ENCODE data around the gene CHAC1. TPM values are rescaled to one million over a fixed set of nuclear protein-coding genes. Genes with fewer than 3 reads are reported as not detected.

CHAC1 gene
- total RNA-seq, 2 experiments from 2014 or later, result 0.42 to 0.47 TPM

DNA sequence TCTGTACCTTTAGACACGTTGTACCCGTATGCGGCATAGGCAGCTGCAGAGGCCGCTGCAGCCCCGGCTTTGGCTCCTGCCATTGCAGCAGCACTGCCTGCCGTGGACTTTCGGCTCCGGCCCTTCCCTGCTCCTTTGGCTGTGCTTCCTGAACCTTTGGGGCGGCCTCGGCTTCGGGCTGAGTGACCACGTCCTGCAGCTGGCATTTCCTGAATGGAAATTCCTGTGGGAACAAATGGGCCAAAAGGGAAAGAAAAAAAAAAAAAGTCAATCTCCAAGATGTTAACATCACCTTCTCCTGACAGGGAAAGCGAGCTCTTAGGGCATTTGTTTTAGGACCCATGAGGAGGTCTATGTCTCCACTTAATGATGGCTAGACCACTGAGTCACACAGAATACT, 29.6 kb downstream of the CHAC1 start:
- H3K27ac Mint-ChIP-seq, result no peak overlapping the region
- H3K4me3 Mint-ChIP-seq, result no peak overlapping the region
- Histone ChIP-seq H3K36me3 (ENCODE audit: insufficient read depth, low read length) (peaks cover 97% of the 10 kb centered on the region), H3K4me1 (ENCODE audit: insufficient read depth, low read length) (no peaks in the 10 kb centered on the region), H3K4me3 (ENCODE audit: low read length) (no peak overlapping the region), H3K27ac (ENCODE audit: low read depth in 1 of 2, low read length in 2 of 2) (no peak overlapping the region), H3K9me3 (ENCODE audit: control insufficient read depth in 1 of 2, insufficient read depth in 1 of 2, low read length in 2 of 2) (no peaks in the 10 kb centered on the region), H3K27me3 (ENCODE audit: control insufficient read depth in 1 of 2, insufficient read depth in 2 of 2, low read length in 2 of 2) (no peaks in the 10 kb centered on the region)
- no peaks in the 10 kb centered on the region for H3K4me1 Mint-ChIP-seq (ENCODE audit: low read depth)
- TF ChIP-seq, protein P1, sequence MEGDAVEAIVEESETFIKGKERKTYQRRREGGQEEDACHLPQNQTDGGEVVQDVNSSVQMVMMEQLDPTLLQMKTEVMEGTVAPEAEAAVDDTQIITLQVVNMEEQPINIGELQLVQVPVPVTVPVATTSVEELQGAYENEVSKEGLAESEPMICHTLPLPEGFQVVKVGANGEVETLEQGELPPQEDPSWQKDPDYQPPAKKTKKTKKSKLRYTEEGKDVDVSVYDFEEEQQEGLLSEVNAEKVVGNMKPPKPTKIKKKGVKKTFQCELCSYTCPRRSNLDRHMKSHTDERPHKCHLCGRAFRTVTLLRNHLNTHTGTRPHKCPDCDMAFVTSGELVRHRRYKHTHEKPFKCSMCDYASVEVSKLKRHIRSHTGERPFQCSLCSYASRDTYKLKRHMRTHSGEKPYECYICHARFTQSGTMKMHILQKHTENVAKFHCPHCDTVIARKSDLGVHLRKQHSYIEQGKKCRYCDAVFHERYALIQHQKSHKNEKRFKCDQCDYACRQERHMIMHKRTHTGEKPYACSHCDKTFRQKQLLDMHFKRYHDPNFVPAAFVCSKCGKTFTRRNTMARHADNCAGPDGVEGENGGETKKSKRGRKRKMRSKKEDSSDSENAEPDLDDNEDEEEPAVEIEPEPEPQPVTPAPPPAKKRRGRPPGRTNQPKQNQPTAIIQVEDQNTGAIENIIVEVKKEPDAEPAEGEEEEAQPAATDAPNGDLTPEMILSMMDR (IDR thresholded peaks at IDR 0.05), result no peak
- intact Hi-C loops (cut with DNase I, micrococcal nuclease), result no loop called here
- ATAC-seq (ENCODE audit: poor library complexity), result no peak
- H3K27me3 Mint-ChIP-seq, result no peaks in the 10 kb centered on the region
- no peak for DNase-seq
- H3K36me3 Mint-ChIP-seq (ENCODE audit: low read depth), result peaks cover 100% of the 10 kb centered on the region
- ChIA-PET POLR2A (no interaction called here), CTCF (no interaction called here)
- no peaks in the 10 kb centered on the region for H3K9me3 Mint-ChIP-seq

DNA sequence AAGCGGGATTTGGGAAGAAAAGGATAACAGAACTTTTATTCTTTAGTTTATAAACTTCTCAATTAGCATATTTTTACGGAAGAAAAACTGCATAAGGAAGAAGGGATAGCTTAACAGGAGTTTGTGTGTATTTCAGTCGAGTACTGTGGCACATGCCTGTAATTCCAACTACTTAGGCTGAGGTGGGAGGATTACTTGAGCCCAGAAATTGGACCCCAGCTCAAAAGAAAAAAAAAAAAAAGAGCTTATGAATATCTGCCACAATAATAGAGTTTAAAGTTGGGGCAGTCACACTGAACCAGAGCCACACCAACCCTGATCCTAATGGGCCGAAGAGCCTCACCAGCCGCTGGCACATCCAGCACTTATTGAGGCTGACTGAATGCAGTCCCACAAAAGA, 31.1 kb downstream of the CHAC1 start:
- CTCF ChIA-PET, result no interaction called here

DNA sequence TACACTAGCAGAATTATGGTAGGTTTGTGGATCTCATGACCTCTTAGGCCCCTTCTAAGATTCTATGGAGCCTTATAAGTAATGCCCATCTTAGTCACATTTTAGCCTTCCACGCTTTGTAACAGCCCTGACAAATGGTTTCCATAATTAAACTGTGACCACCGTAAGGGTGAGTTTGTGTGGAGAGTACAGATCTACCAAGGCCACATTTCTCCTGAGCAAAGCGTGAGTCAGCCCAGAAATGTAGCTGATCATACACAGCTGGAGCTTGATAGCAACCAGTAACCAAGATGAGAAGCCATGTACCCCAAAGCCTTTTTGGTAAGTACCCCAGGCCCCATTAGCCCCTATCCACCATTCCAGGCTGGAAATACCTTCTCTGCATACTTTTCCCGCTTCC, 31.7 kb downstream of the CHAC1 start:
- DNase-seq (no peak), ATAC-seq (ENCODE audit: poor library complexity) (no peak)
- Histone ChIP-seq H3K36me3 (ENCODE audit: insufficient read depth, low read length) (peaks cover 80% of the 10 kb centered on the region), H3K4me3 (ENCODE audit: low read length) (no peak overlapping the region), H3K27ac (ENCODE audit: low read depth in 1 of 2, low read length in 2 of 2) (no peak overlapping the region), H3K4me1 (ENCODE audit: insufficient read depth, low read length) (no peaks in the 10 kb centered on the region), H3K9me3 (ENCODE audit: control insufficient read depth in 1 of 2, insufficient read depth in 1 of 2, low read length in 2 of 2) (no peaks in the 10 kb centered on the region), H3K27me3 (ENCODE audit: control insufficient read depth in 1 of 2, insufficient read depth in 2 of 2, low read length in 2 of 2) (no peaks in the 10 kb centered on the region)
- ChIA-PET POLR2A (no interaction called here), CTCF (no interaction called here)
- Mint-ChIP-seq H3K4me3 (no peak overlapping the region), H3K27me3 (no peaks in the 10 kb centered on the region), H3K9me3 (no peaks in the 10 kb centered on the region), H3K4me1 (ENCODE audit: low read depth) (no peaks in the 10 kb centered on the region), H3K27ac (no peak overlapping the region), H3K36me3 (ENCODE audit: low read depth) (peaks cover 95% of the 10 kb centered on the region)
- TF ChIP-seq, protein P1 (IDR thresholded peaks at IDR 0.05), result no peak
- intact Hi-C loops (cut with DNase I, micrococcal nuclease), result no loop called here

More for the DNA sequence above, 31.1 kb downstream of the CHAC1 start:
- intact Hi-C loops (cut with DNase I, micrococcal nuclease), result no loop called here
- no peaks in the 10 kb centered on the region for H3K9me3 ChIP-seq (ENCODE audit: control insufficient read depth in 1 of 2, insufficient read depth in 1 of 2, low read length in 2 of 2)
- TF ChIP-seq, protein P1 (IDR thresholded peaks at IDR 0.05), result no peak
- no peaks in the 10 kb centered on the region for H3K4me1 ChIP-seq (ENCODE audit: insufficient read depth, low read length)
- no peaks in the 10 kb centered on the region for H3K9me3 Mint-ChIP-seq
- H3K4me3 Mint-ChIP-seq, result no peak overlapping the region
- no peaks in the 10 kb centered on the region for H3K27me3 Mint-ChIP-seq
- H3K36me3 ChIP-seq (ENCODE audit: insufficient read depth, low read length), result peaks cover 84% of the 10 kb centered on the region
- POLR2A ChIA-PET, result no interaction called here
- H3K27me3 ChIP-seq (ENCODE audit: control insufficient read depth in 1 of 2, insufficient read depth in 2 of 2, low read length in 2 of 2), result no peaks in the 10 kb centered on the region
- no peaks in the 10 kb centered on the region for H3K4me1 Mint-ChIP-seq (ENCODE audit: low read depth)
- H3K36me3 Mint-ChIP-seq (ENCODE audit: low read depth), result peaks cover 95% of the 10 kb centered on the region
- no peak for DNase-seq
- H3K4me3 ChIP-seq (ENCODE audit: low read length), result no peak overlapping the region
- H3K27ac Mint-ChIP-seq, result no peak overlapping the region
- H3K27ac ChIP-seq (ENCODE audit: low read depth in 1 of 2, low read length in 2 of 2), result no peak overlapping the region
- no peak for ATAC-seq (ENCODE audit: poor library complexity)

Data from CD4-positive, alpha-beta T cell (primary cell).